GM23338 (cell line): Measurements from ENCODE around the gene DHRS12. TPM values are rescaled to one million over a fixed set of nuclear protein-coding genes. Genes with fewer than 3 reads are reported as not detected.

ENCODE experiments used
- ATAC-seq: fragments of 200-7000 bp; cut with Tn5 transposase; 3 replicates; pipeline ENCODE4 v1.9.1; 2020
- DNase-seq: peaks from one replicate; pipeline ENCODE4 v3.0.0-alpha.2; 2015; ENCODE audit warnings: low spot score
- H2AFZ ChIP-seq: fragments of 200-600 bp; sonication (generic); 2 replicates; pipeline ENCODE4 v1.8.0; 2016; ENCODE audit warnings: antibody characterized with exemption, mild to moderate bottlenecking, moderate library complexity
- H3F3A ChIP-seq: fragments of 200-600 bp; sonication (generic); replicated peaks from 2 replicates; pipeline ENCODE4 v1.8.0; 2017; ENCODE audit warnings: antibody characterized with exemption, mixed run types, low read depth
- H3K27ac ChIP-seq: fragments of 200-600 bp; sonication (generic); 2 replicates; pipeline ENCODE4 v1.6.1; 2016; ENCODE audit warnings: low read depth
- H3K27me3 ChIP-seq: fragments of 200-600 bp; sonication (generic); 2 replicates; pipeline ENCODE4 v1.8.0; 2016; ENCODE audit warnings: mild to moderate bottlenecking, mixed run types, moderate library complexity; ENCODE audit not compliant: insufficient read depth
- H3K36me3 ChIP-seq: fragments of 200-600 bp; sonication (generic); 2 replicates; pipeline ENCODE4 v1.8.0; 2016; ENCODE audit warnings: mild to moderate bottlenecking; ENCODE audit not compliant: insufficient read depth
- H3K4me1 ChIP-seq: fragments of 200-600 bp; sonication (generic); 2 replicates; pipeline ENCODE4 v1.8.0; 2016; ENCODE audit warnings: mild to moderate bottlenecking, moderate library complexity; ENCODE audit not compliant: insufficient read depth
- H3K4me2 ChIP-seq: fragments of 200-600 bp; sonication (generic); 2 replicates; pipeline ENCODE4 v1.7.1; 2017; ENCODE audit warnings: mixed run types
- H3K4me3 ChIP-seq: fragments of 200-600 bp; sonication (generic); 2 replicates; pipeline ENCODE4 v1.6.1; 2016; ENCODE audit warnings: mixed run types
- H3K79me2 ChIP-seq: fragments of 200-600 bp; sonication (generic); replicated peaks from 2 replicates; pipeline ENCODE4 v1.8.0; 2017; ENCODE audit warnings: mild to moderate bottlenecking; ENCODE audit not compliant: insufficient read depth
- H3K9me2 ChIP-seq: fragments of 200-600 bp; sonication (generic); 2 replicates; pipeline ENCODE4 v1.8.0; 2017; ENCODE audit not compliant: insufficient read depth
- H4K20me1 ChIP-seq: fragments of 200-600 bp; sonication (generic); replicated peaks from 2 replicates; pipeline ENCODE4 v1.8.0; 2017; ENCODE audit warnings: mild to moderate bottlenecking; ENCODE audit not compliant: insufficient read depth
- H3K27ac Mint-ChIP-seq: 2 replicates; pipeline ENCODE4 v1.8.0; 2020; ENCODE audit warnings: inconsistent platforms, mild to moderate bottlenecking, moderate library complexity, mixed read lengths
- H3K27me3 Mint-ChIP-seq: 3 replicates; pipeline ENCODE4 v1.8.0; 2022; ENCODE audit warnings: low read depth, mild to moderate bottlenecking, moderate library complexity, mixed read lengths, inconsistent platforms; ENCODE audit not compliant: insufficient read depth, poor library complexity
- H3K36me3 Mint-ChIP-seq: 3 replicates; pipeline ENCODE4 v1.8.0; 2021; ENCODE audit warnings: low read depth, mild to moderate bottlenecking, inconsistent platforms, moderate library complexity, mixed read lengths
- H3K4me1 Mint-ChIP-seq: 3 replicates; pipeline ENCODE4 v1.8.0; 2020; ENCODE audit warnings: mild to moderate bottlenecking, inconsistent platforms, mixed read lengths
- H3K4me3 Mint-ChIP-seq: 3 replicates; pipeline ENCODE4 v1.8.0; 2021; ENCODE audit warnings: moderate library complexity, mild to moderate bottlenecking, inconsistent platforms, mixed read lengths
- H3K9me3 Mint-ChIP-seq: 3 replicates; pipeline ENCODE4 v1.8.0; 2020; ENCODE audit warnings: moderate library complexity, mild to moderate bottlenecking, inconsistent platforms, mixed read lengths
- CREB1 ChIP-seq: fragments of 250-450 bp; sonication (Bioruptor Pico); IDR thresholded peaks from 2 replicates; pipeline ENCODE4 v1.5.0; 2020; ENCODE audit warnings: low read depth, mild to moderate bottlenecking, moderate library complexity
- EZH2 ChIP-seq: fragments of 200-600 bp; sonication (generic); IDR thresholded peaks from one replicate; pipeline ENCODE4 v1.8.0; 2017; ENCODE audit warnings: antibody characterized with exemption, mild to moderate bottlenecking, low read depth; ENCODE audit not compliant: unreplicated experiment
- EZH2phosphoT487 ChIP-seq: fragments of 200-600 bp; sonication (generic); IDR thresholded peaks from one replicate; pipeline ENCODE4 v1.8.1; 2018; ENCODE audit warnings: antibody characterized with exemption; ENCODE audit not compliant: unreplicated experiment
- NANOG ChIP-seq: IDR thresholded peaks from 2 replicates; pipeline ENCODE4 v1.6.1; 2016; ENCODE audit warnings: antibody characterized with exemption, borderline replicate concordance
- POLR2AphosphoS5 ChIP-seq: IDR thresholded peaks from 2 replicates; pipeline ENCODE4 v1.6.1; 2016; ENCODE audit warnings: antibody characterized with exemption, low read depth
- STAT1 ChIP-seq: IDR thresholded peaks from one replicate; pipeline ENCODE4 v1.6.1; 2016; ENCODE audit warnings: antibody characterized with exemption; ENCODE audit not compliant: unreplicated experiment
- ZNF114 ChIP-seq: fragments of 250-450 bp; sonication (Bioruptor Pico); IDR thresholded peaks from 2 replicates; pipeline ENCODE4 v1.5.0; 2020; ENCODE audit warnings: mild to moderate bottlenecking, moderate library complexity
- ZNF331 ChIP-seq: fragments of 250-450 bp; sonication (Bioruptor Pico); IDR thresholded peaks from 2 replicates; pipeline ENCODE4 v1.5.0; 2020; ENCODE audit warnings: low read depth, mild to moderate bottlenecking, moderate library complexity
- polyA plus RNA-seq: library from polyadenylated mRNA; unstranded; fragments of >200 nt; fragmentation: Nextera tagmentation; extraction: Ambion mirVana; gene quantifications from 2 replicates; pipeline ENCODE4 v1.2.1, GENCODE V29; 2016
- total RNA-seq: library from RNA; depleted of rRNA; stranded (reverse); fragments of >200 nt; shearing (Covaris generic); gene quantifications from 2 replicates; pipeline ENCODE4 v1.2.3, GENCODE V29; 2014
- TF ChIP-seq, protein P1 (sequence below): fragments of 250-450 bp; sonication (Bioruptor Pico); IDR thresholded peaks from 2 replicates; pipeline ENCODE4 v1.5.0; 2020; ENCODE audit warnings: mild to moderate bottlenecking, moderate library complexity
- TF ChIP-seq, protein P2 (sequence below): IDR thresholded peaks from 2 replicates; pipeline ENCODE4 v1.6.1; 2016; ENCODE audit warnings: antibody characterized with exemption
- TF ChIP-seq, protein P3 (sequence below), 2 experiments: fragments of 200-600 bp in 1 of 2; sonication (generic) in 1 of 2; conservative IDR thresholded peaks; 2 replicates each; pipeline versions ENCODE4 v1.5.1 to v1.6.1; 2016 to 2017; ENCODE audit warnings: antibody characterized with exemption in 2 of 2, low read depth in 2 of 2, mild to moderate bottlenecking in 2 of 2, moderate library complexity in 1 of 2
- TF ChIP-seq, protein P4 (sequence below): IDR thresholded peaks from one replicate; pipeline ENCODE4 v1.6.1; 2018; ENCODE audit warnings: antibody characterized with exemption; ENCODE audit not compliant: unreplicated experiment

The DHRS12 gene
- total and polyA plus RNA-seq, 2 experiments from 2014 or later, result 4.6 to 12.2 TPM

DNA sequence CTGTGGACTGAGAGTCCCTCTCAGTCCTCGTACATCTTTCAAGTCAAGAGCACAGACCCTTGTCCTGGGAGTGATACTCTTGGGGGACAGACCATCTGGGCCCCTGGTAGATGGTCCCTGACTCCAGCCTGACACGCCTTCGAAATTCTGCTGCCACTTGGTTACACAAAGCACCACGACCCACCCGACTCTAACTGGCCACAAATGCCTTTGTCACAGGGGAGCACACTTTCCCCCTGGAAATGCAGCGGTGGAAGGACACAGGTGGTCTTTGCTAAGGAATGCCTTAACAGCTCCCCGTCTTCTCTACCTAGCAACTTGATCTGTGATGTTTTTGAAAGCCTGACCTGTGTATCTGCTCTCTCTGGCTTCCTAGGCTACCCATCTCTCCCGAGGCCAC lies 13.8 kb upstream of the DHRS12 start:
- no peak for ATAC-seq
- Mint-ChIP-seq H3K27ac (no peak overlapping the region), H3K9me3 (no peaks in the 10 kb centered on the region)

More for the DNA sequence above, 13.8 kb upstream of the DHRS12 start:
- Histone ChIP-seq H3F3A (no peaks in the 10 kb centered on the region), H3K27ac (no peak overlapping the region), H3K36me3 (no peaks in the 10 kb centered on the region), H3K4me2 (no peak overlapping the region), H3K79me2 (no peaks in the 10 kb centered on the region), H3K4me3 (no peak overlapping the region), H3K4me1 (peaks cover 31% of the 10 kb centered on the region), H3K9me2 (no peaks in the 10 kb centered on the region), H4K20me1 (no peaks in the 10 kb centered on the region), H3K27me3 (no peaks in the 10 kb centered on the region), H2AFZ (0 out of 2 replicates have a peak overlapping the region, but pooled peaks have one; percentile 28)
- DNase-seq, result no peak
- TF ChIP-seq, protein P1, sequence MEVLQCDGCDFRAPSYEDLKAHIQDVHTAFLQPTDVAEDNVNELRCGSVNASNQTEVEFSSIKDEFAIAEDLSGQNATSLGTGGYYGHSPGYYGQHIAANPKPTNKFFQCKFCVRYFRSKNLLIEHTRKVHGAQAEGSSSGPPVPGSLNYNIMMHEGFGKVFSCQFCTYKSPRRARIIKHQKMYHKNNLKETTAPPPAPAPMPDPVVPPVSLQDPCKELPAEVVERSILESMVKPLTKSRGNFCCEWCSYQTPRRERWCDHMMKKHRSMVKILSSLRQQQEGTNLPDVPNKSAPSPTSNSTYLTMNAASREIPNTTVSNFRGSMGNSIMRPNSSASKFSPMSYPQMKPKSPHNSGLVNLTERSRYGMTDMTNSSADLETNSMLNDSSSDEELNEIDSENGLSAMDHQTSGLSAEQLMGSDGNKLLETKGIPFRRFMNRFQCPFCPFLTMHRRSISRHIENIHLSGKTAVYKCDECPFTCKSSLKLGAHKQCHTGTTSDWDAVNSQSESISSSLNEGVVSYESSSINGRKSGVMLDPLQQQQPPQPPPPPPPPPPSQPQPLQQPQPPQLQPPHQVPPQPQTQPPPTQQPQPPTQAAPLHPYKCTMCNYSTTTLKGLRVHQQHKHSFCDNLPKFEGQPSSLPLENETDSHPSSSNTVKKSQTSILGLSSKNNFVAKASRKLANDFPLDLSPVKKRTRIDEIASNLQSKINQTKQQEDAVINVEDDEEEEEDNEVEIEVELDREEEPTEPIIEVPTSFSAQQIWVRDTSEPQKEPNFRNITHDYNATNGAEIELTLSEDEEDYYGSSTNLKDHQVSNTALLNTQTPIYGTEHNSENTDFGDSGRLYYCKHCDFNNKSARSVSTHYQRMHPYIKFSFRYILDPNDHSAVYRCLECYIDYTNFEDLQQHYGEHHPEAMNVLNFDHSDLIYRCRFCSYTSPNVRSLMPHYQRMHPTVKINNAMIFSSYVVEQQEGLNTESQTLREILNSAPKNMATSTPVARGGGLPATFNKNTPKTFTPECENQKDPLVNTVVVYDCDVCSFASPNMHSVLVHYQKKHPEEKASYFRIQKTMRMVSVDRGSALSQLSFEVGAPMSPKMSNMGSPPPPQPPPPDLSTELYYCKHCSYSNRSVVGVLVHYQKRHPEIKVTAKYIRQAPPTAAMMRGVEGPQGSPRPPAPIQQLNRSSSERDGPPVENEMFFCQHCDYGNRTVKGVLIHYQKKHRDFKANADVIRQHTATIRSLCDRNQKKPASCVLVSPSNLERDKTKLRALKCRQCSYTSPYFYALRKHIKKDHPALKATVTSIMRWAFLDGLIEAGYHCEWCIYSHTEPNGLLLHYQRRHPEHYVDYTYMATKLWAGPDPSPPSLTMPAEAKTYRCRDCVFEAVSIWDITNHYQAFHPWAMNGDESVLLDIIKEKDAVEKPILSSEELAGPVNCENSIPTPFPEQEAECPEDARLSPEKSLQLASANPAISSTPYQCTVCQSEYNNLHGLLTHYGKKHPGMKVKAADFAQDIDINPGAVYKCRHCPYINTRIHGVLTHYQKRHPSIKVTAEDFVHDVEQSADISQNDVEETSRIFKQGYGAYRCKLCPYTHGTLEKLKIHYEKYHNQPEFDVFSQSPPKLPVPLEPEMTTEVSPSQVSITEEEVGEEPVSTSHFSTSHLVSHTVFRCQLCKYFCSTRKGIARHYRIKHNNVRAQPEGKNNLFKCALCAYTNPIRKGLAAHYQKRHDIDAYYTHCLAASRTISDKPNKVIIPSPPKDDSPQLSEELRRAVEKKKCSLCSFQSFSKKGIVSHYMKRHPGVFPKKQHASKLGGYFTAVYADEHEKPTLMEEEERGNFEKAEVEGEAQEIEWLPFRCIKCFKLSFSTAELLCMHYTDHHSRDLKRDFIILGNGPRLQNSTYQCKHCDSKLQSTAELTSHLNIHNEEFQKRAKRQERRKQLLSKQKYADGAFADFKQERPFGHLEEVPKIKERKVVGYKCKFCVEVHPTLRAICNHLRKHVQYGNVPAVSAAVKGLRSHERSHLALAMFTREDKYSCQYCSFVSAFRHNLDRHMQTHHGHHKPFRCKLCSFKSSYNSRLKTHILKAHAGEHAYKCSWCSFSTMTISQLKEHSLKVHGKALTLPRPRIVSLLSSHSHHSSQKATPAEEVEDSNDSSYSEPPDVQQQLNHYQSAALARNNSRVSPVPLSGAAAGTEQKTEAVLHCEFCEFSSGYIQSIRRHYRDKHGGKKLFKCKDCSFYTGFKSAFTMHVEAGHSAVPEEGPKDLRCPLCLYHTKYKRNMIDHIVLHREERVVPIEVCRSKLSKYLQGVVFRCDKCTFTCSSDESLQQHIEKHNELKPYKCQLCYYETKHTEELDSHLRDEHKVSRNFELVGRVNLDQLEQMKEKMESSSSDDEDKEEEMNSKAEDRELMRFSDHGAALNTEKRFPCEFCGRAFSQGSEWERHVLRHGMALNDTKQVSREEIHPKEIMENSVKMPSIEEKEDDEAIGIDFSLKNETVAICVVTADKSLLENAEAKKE (CRISPR knock-in tag), result no peak
- TF ChIP-seq ZNF114 (CRISPR knock-in tag) (no peak), CREB1 (no peak), POLR2AphosphoS5 (no peak), EZH2 (no peak), EZH2phosphoT487 (no peak), STAT1 (no peak), NANOG (no peak), ZNF331 (CRISPR knock-in tag) (no peak)
- TF ChIP-seq, protein P2, sequence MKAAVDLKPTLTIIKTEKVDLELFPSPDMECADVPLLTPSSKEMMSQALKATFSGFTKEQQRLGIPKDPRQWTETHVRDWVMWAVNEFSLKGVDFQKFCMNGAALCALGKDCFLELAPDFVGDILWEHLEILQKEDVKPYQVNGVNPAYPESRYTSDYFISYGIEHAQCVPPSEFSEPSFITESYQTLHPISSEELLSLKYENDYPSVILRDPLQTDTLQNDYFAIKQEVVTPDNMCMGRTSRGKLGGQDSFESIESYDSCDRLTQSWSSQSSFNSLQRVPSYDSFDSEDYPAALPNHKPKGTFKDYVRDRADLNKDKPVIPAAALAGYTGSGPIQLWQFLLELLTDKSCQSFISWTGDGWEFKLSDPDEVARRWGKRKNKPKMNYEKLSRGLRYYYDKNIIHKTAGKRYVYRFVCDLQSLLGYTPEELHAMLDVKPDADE, result no peak
- TF ChIP-seq, protein P3, sequence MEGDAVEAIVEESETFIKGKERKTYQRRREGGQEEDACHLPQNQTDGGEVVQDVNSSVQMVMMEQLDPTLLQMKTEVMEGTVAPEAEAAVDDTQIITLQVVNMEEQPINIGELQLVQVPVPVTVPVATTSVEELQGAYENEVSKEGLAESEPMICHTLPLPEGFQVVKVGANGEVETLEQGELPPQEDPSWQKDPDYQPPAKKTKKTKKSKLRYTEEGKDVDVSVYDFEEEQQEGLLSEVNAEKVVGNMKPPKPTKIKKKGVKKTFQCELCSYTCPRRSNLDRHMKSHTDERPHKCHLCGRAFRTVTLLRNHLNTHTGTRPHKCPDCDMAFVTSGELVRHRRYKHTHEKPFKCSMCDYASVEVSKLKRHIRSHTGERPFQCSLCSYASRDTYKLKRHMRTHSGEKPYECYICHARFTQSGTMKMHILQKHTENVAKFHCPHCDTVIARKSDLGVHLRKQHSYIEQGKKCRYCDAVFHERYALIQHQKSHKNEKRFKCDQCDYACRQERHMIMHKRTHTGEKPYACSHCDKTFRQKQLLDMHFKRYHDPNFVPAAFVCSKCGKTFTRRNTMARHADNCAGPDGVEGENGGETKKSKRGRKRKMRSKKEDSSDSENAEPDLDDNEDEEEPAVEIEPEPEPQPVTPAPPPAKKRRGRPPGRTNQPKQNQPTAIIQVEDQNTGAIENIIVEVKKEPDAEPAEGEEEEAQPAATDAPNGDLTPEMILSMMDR (conservative IDR thresholded peaks at IDR 0.05; ENCODE audit: low read depth in 2 of 2), result no peak
- TF ChIP-seq, protein P4, sequence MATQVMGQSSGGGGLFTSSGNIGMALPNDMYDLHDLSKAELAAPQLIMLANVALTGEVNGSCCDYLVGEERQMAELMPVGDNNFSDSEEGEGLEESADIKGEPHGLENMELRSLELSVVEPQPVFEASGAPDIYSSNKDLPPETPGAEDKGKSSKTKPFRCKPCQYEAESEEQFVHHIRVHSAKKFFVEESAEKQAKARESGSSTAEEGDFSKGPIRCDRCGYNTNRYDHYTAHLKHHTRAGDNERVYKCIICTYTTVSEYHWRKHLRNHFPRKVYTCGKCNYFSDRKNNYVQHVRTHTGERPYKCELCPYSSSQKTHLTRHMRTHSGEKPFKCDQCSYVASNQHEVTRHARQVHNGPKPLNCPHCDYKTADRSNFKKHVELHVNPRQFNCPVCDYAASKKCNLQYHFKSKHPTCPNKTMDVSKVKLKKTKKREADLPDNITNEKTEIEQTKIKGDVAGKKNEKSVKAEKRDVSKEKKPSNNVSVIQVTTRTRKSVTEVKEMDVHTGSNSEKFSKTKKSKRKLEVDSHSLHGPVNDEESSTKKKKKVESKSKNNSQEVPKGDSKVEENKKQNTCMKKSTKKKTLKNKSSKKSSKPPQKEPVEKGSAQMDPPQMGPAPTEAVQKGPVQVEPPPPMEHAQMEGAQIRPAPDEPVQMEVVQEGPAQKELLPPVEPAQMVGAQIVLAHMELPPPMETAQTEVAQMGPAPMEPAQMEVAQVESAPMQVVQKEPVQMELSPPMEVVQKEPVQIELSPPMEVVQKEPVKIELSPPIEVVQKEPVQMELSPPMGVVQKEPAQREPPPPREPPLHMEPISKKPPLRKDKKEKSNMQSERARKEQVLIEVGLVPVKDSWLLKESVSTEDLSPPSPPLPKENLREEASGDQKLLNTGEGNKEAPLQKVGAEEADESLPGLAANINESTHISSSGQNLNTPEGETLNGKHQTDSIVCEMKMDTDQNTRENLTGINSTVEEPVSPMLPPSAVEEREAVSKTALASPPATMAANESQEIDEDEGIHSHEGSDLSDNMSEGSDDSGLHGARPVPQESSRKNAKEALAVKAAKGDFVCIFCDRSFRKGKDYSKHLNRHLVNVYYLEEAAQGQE, result no peak
- H3K36me3 Mint-ChIP-seq, result no peaks in the 10 kb centered on the region
- no peaks in the 10 kb centered on the region for H3K27me3 Mint-ChIP-seq
- H3K4me1 Mint-ChIP-seq, result peaks cover 45% of the 10 kb centered on the region
- no peak overlapping the region for H3K4me3 Mint-ChIP-seq
